NCI-H748 treated with DMSO at 0.1 percent for 48 hours (cell line): ENCODE measurements around the gene RTF1.
A peak's percentile ranks its signal among the peaks of the same experiment; 100 is the strongest.
"Not testable (repeated sequence)": the region's sequence is repeated elsewhere in the genome, so short reads cannot be mapped to it uniquely, and the experiment has no call there.

Source experiments
- DNase-seq: peaks from one replicate; lab custom pipeline; 2025; lab: John Stamatoyannopoulos, UW

RTF1 gene

DNA sequence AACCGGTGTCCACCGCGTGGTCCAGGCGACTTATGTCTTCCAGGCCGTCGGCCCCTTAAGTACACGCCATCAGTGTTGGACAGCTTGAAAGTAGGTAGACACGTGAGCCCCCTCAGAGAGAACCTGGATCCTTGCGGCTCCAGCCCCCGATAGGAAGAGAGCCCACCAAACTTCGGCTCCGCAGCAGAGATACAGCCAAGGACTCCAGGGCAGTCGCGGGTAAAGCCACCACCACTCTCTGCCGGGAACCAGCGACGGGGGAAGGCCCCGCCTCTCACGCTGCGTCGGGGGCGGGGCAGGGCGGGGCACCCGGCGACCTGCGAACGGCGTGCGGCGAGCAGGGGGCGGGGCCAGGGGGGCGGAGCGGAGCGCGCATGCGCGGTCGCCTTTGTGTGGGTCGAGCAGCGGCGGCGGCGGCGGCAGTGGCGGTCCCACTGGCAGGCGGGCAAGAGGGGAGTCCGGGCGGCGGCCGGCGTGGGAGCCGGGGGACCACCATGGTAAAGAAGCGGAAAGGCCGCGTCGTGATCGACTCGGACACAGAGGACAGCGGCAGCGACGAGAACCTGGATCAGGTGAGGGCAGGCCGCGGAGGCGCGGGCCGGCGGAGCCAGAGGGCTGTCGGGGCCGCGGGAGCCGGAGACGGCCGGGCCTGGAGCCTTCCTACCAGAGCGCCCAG is at the start of gene RTF1:
TSS of gene RTF1 (plus strand) at position 354 of the 676 bp plus-strand sequence. CDS start at position 375, 21 bp downstream.
- DNase-seq, result peak; percentile 52

DNA sequence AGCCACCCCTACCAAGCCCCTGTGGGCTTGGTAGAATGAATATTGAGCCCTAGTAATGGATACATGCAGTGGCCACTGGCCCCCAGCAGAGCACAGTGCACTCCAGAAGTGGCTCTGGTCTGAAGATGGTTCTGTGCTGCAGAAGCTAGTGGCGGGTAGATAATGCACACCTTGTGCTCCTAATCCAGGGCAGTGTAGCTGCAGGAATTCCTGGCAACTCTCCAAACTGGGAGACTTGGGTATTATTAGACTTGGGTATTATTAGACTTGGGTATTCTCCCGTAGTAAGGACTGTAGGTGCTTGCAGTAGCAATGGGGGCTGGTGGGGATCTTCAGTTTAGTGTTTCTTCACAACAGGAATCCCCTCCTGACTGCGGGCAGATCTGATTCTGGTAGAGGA is 49.5 kb upstream of the RTF1 start:
- no peak for DNase-seq

DNA sequence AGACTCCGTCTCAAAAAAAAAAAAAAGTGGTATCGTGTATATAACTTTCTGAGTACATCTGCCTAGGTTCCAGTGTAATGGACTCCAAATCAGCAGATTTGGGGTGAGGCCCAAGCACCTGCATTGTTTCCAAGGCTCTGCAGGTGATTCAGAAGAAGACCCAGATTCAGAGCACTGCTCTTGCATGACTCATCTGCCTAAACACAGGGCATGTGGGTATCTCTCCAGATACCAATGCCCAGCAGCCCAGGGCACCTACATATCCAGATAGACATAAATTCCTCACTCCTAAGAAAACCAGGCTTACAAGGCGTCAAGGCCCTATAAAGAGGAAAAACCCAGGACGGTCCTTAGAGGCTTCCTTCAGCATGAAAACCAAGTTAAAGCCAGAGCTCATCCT is 38.9 kb upstream of the RTF1 start:
- no peak for DNase-seq

DNA sequence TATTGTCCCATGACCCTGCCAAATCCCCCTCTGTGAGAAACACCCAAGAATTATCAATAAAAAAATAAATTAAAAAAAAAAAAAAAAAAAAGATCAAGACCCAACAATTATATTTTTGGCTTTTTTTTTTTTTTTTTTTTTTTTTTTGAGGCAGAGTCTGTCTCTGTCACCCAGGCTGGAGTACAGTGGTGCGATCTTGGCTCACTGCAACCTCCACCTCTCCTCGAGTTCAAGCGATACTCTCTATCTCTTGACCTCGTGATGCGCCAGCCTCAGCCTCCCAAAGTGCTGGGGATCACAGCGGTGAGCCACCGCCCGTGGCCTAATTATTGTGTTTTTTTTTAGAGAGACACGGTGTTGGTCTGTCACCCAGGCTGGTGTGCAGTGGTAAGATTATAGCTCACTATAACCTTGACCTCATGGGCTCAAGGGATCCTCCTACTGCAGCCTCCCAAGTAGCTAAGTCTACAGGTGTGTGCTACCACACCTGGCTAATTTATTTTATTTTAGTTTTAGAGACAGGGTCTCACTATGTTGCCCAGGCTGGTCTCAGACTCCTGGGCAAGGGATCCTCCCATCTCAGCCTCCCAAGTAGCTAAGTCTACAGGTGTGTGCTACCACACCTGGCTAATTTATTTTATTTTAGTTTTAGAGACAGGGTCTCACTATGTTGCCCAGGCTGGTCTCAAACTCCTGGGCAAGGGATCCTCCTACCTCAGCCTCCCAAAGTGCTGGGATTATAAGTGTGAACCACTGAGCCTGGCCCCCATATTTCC is 32.7 kb upstream of the RTF1 start:
- not testable (repeated sequence) for DNase-seq

DNA sequence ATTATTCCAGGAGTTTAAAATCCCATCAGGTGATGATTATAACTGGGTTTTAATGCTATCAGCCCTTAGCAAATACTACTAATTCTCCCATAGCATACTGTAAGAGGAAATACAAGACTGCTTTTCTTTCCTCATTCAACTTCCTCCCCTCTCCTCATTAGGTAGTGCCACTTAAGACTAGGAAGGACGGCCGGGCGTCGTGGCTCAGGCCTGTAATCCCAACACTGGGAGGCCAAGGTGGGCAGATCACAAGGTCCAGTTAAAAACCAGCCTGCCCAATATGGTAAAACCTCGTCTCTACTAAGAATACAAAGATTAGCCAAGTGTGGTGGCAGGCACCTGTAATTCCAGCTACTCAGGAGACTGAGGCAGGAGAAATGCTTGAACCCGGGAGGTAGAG is 29.2 kb upstream of the RTF1 start:
- no peak for DNase-seq

DNA sequence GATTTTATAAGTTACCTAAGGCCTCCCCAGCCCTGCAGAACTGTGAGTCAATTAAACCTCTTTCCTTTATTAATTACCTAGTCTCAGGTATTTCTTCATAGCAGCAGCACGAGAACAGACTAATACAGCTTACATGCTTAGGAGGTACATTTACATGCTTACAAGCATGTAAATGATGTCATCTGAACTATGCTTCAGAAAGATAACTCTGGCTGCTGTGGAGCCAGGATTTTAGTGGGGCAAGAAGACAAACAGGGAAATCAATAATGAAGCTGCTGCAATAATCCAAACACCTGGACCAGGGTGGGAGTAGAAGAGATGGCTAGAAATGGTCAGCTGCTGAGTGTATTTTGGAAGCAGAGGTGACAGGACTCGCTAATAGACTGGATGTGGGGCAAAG is 24.2 kb upstream of the RTF1 start:
- DNase-seq, result no peak

DNA sequence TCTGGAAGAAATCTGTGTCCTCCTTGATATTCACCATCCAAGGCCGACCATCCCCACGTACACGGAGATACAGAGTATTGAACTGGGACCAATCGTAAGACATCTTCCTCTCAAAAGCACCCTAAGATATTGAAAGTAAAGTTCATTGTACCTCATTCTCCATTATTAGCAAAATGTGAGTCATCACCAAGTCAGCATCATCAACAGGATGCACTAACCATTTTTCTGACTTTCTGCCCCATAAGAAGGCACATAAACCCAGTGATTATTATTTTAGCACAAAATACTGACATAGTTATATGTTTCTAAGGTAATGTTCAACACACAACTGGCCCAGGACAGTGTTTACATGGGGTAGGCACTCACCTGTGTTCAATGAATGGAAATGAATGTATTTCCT is 22.0 kb upstream of the RTF1 start:
- DNase-seq, result no peak

DNA sequence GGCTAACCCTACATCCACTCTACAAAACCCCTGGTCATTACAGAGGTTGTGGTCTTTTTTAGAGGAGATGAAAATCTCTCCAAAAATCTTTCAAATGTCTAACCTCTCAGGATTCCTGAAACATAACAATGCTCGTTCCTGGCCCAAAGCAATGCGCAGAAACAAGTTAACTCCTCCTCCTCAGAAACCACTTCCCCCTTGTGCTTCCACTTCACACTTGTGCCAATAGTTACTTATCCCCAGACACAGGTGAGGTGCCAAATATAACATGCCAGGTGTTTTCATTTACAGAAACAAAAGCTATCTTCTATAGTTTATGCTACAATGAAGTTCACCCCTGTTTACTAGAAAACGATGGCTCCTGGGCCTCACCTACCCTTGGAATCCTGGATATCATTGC is 20.8 kb upstream of the RTF1 start:
- DNase-seq, result no peak

DNA sequence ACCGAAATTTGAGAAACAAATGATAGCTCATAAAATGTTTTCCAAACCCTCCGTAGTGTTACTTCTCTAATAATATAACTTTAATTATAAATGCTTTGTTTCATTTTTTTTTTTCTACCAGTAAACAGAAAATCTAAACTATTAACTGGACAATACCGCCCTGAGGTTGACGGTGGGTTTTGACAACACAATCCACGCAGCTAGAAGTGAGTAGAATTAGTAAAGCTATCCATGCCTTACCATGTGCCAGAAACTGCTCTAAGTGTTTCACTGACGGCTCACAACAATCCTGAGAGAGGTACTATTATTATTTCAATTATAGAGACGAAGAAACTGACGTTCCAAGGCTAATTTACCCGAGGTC is 15.0 kb upstream of the RTF1 start:
- peak; percentile 50 for DNase-seq

DNA sequence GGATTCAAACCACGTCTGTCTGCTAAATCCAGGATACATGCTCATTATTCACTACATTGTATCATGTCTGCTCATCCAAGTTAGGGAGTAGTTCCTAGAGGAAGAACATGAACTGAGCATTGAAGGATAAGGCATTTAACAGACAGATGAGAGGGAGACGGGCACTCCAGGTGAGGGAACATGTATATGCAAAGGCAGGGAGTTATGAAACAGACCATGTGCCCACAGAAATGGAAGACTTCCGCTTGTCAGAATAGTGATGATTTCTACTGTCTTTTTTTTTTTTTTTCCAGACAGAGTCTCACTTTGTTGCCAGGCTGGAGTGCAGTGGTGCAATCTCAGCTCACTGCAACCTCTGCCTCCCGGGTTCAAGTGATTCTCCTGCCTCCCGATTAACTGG is 9.6 kb upstream of the RTF1 start:
- DNase-seq, result no peak

DNA sequence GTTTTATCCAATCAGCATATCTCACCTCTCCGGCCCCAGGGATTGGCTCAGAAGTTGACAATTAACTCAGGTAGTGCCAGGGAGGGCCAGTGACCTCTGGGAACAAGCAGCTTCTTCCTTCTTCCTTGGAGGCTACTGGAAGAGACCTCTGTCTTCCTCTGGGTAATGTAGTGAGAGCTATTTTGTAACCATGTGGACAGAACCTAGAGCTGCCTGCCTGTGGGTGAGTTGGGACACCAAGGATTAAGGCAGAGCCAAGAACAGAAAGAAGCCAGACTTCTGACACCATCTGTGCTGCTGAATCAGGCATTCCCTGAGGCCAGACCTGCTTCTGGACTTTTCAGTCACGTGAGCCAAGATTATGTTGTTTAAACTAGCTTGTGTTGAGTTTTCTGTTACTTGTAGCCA is 8.7 kb upstream of the RTF1 start:
- no peak for DNase-seq

DNA sequence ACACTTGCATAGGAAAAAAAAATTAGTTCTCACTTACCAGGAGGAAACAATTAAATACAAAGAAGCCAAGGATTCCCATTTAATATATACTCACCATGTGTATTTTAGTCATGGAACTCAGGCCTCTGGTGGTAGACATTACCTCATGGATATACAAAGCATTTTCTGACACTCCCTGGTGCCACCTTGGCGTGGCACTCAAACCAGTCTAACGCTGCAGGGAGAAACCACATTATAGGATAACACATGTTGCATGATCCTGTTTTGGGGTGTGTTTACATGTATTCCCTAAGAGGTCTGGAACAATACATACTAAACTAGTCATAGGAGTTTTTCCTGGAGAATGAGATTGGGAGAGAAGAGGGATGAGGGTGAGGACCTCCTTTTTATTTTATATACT is 5.9 kb upstream of the RTF1 start:
- no peak for DNase-seq

DNA sequence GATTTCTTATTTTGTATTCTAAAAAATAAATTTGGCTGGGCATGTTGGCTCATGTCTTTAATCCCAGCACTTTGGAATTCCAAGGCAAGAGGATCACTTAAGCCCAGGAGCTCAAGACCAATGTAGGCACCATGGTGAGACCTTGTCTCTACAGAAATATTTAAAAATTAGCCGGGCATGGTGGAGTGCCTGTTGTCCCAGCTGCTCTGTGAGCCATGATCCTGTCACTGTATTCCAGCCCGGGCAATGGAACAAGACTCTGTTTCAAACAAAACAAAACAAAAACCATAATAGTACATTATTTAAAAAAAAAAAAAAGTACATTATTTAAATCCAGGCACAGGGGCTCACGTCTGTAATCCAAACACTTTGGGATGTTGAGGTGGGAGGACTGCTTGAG is 5.5 kb upstream of the RTF1 start:
- DNase-seq, result no peak

DNA sequence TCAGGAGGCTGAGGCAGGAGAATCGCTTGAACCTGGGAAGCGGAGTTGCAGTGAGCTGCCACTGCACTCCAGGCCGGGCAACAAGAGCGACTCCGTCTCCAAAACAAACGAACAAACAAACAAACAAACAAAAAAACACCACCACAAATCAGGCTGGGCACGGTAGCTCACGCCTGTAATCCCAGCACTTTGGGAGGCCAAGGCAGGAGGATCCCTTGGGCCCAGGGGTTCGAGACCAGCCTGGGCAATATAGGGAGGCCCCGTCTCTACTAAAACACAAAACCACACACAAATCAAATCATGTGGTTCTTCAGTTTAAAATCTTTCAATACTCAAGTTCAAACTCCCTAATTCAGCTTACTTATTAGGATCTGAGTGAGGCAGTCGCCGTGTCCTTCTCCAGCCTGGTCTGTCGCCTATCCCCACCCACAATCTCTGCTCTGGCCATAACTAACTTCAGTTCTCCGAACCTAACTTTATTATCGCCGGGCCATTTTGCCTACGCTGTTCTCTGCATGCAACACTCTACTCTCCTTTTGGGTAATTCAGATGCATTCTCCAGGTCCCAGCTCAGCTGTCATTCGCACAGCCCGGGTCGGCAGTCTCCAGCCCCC is 660 bp upstream of the RTF1 start:
- DNase-seq, result no peak

DNA sequence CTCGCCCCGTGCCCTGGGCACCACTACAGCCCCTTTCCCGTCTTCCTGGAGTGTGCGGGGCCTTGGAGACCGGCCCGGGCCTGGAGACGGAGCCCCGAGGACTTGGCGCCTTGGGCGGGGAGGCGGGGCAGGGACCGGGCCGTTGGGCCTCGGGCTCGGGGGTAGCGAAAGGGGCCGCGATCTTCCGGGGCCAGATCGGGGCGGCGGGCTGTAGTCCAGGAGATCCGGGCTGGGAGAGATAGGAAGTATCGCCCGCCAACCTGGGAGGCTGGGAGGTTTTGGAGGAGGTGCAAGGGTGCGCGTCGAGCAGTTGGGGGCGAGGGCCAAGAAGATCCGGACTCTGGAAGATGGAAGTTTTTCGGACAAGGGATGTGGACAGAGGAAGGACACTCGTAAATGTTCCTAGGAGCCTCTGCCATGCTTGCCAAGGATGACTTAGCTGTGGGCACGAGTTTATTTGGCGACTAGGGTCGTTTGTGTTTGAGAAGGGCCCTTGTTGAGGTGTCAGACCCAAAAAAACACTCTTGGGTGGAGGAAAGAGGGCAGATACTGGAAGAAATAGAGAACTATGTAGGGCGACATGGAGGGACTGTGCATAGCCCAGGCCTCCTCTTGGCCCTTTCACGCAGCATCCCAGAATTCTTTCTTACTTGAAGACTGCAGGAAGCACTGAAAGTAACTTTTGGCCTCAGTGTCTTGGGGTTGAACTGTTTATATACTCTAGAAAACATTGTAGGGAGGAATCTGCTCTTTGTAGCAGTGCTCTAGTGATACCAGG is 712 bp downstream of the RTF1 start:
- DNase-seq, result no peak

DNA sequence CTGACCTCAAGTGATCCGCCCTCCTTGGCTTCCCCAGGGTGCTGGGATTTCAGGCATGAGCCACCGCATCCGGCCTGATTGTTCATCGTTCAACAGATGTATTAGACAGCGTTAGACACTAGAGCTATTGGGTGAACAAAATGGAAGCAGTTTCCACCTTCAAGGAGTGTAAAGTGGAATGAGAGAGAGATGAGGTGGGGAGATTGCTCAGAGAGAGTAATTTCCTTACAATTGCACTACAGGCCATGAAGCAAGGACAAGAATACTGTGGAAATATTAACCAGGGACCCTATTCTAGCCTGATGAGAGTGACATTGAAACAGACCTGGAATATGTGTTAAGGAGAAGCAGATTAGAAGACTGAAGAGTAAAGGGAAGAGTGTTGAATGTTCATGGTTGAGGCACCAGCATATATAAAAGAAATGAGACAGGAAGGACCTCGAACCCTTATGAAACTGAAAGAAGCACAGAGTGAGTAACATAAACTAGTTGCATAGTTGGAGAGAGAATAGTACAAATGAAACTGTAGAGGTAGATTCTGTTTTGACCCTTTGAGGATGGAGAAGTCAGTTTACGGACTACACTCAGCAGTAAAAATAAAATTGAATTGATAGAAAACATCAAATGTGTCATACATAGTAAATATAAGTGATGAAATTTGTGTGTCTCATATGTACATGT is 7.2 kb downstream of the RTF1 start:
- DNase-seq, result no peak

DNA sequence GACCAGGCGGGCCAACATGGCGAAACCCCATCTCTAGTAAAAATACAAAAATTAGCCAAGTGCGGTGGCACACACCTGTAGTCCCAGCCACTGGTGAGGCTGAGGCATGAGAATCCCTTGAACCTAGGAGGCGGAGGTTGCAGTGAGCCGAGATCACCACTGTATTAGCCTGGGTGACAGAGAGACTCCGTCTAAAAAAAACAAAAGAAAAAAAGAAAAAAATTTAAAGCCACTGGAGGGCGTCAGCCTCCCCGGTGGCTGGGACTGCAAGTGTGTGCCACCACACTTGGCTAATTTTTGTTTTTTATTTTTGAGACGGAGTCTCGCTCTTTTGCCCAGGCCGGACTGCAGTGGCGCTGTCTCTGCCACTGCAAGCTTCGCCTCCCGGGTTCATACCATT is 7.9 kb downstream of the RTF1 start:
- DNase-seq, result no peak

DNA sequence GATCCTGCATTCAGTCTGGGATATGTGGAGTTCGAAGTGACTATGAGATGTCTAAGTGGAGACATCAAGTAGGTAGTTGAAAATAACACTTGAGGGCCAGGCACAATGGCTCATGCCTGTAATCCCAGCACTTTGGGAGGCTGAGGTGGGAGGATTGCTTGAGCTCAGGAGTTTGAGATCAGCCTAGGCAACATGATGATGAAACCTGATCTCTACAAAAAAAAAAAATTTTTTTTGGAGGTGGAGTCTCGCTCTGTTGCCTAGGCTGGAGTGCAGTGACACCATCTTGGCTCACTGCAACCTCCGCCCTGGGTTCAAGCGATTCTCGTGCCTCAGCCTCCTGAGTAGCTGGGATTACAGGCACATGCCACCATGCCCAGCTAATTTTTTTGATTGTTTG is 9.0 kb downstream of the RTF1 start:
- not testable (repeated sequence) for DNase-seq

DNA sequence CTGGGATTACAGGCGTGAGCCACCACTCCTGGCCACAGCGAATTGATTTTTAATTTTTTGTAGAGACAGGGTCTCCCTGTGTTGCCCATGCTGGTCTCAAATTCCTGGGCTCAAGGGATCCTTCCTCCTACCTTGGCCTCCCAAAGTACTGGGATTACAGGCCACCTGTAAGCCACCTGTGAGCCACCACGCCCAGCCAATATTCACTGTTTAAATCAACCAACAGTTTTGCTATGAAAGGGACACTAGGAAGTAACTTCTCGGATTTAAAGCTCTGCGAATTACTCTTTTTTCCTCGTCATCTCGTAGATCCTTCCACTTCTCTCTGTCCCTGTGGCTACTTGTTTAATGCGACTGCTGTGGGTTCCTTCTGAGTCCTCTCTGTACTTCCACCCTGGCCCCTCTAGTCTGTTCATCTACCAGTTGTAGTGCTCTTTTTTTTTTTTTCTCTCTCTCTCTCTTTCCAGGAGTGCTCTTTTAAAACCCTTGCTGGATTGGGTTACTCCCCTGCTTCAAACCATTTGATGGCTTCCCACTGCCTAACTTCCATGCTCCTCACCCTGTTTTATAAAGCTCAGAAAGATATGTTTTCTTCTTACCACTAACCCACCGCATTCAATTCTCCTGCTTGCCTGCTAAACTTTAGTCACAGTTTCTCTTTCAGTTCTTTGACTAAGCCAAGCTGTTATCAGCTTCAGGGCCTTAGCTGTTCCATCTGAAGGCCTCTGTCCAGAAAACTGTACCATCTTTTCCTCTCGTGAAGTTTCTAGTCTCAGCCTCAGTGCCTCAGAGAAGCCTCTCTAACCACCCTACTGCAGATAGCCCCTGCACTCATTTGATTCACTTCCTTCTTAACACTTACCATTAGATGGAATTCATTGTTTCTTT is 12.4 kb downstream of the RTF1 start:
- DNase-seq, result no peak

DNA sequence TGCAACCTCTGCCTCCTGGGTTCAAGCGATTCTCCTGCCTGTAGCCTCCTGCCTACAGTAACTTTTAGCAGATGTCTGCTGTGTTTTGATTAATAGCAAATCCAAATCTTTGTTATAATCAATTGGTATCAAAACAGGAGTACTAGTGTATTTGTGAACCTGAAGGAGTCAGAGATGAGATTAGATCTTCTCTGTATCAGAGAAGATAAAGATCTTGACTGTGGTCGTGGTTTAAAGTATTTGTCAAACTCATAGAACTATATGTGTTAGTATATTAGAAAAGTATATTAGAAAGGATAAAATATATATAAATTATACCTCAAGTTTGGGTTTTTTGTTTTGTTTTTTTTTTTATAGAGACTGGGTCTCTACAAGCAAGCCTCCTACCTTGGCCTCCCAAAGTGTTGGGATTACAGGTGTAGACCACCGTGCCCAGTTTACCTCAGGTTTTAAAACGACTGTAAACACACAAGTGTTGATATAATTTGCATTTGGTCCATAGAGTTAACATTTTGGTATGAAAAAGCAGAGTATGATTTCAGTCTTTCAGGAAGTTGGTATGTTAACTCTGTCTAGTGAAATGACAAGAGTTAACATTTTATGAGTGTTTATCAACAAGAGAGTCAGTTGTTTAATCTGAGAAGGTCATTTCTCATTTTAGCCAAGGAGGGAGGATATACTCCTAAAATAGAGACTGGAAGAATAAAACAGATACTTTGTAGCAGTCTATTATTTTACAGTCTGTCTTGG is 18.3 kb downstream of the RTF1 start:
- no peak for DNase-seq
